Prostate gland (tissue), 2 donors: Measurements from ENCODE around the gene KCNJ5.

ENCODE experiments used
- CTCF ChIP-seq, 4 experiments: fragments of 200-600 bp in 2 of 4; fragments of 450-650 bp in 2 of 4; sonication (generic) in 2 of 4; IDR thresholded peaks; 1 replicate in 3 of 4; 2 replicates in 1 of 4; pipeline ENCODE4 v1.5.1; 2016 to 2019; ENCODE audit warnings: antibody characterized with exemption in 4 of 4, mild to moderate bottlenecking in 2 of 4, moderate library complexity in 2 of 4
- POLR2A ChIP-seq: fragments of 450-650 bp; IDR thresholded peaks from one replicate; pipeline ENCODE4 v1.6.1; 2016; ENCODE audit warnings: antibody characterized with exemption, mild to moderate bottlenecking
- POLR2AphosphoS5 ChIP-seq: sonication (generic); formaldehyde crosslinking; IDR thresholded peaks from one replicate; pipeline ENCODE4 v1.6.1; 2017; ENCODE audit warnings: antibody characterized with exemption

GRCh38 chr11:128853559-128853958 lies 37.6 kb upstream of the KCNJ5 start:
- TF ChIP-seq CTCF (IDR thresholded peaks at IDR 0.05) (no peak), POLR2A (no peak), POLR2AphosphoS5 (no peak)
